ENCODE measurements around the gene PTPRE.

- TF ChIP-seq CTCF (IDR thresholded peaks at IDR 0.05) (no peak), POLR2A (IDR thresholded peaks at IDR 0.05) (no peak)
Measured at GRCh38 chr10:128111696-128112095, 204.8 kb downstream of the PTPRE start.

All from lower leg skin (tissue), 3 donors.